NCI-H2029 (cell line): Measurements from ENCODE around the gene ANKRD42.

Experiments used
- DNase-seq: peaks from one replicate; lab custom pipeline; 2025; lab: John Stamatoyannopoulos, UW

ANKRD42 gene

DNA sequence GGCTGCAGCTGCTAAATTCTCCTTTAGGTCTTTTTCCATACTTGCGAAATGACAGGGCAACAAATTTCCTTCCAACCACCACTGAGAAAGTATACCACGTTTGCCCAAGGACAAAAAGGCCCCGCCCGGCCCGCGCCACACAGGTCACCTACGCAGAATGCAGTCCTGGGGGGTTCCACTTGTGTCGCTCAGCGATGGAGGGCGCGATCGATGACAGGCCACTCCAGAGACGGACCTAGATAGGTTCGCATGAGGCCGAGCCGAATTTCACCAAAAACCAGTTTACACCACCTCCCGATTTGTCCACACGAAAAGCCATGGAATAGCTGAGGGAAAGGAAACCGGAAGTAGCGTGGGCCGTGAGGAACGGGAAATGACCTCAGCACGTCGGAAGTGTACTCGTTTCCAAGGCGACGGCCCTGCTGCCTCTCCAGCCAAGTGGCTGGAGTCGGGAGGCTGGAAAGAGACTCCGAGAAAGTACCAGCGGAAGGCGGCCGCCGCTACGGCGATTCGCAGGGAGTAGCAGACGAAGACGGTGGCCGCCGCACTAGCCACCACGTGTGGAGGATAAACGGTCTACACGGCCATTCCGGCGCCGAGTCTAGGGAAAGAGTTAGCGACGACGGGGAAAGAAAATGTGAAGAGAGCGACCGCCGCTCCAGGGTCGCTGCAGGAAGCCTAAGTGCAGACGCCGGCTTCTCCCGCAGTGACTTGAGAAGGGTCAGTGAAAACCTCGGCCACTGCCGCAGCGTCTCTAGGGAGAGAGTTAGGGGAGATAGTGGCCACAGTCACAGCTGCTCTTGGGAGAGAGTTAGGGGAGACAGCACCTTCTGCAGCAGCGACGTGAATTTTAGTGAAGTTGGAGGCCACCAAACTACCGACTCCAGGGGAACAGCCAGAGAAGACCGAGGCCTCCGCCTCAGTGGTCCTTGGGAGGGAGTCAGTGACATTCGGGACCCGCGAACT, at the start of gene ANKRD42:
ANKRD42 (plus strand) TSS at position 398 of the 966 bp plus-strand sequence. CDS start 959 bp downstream, outside the sequence.
- peak; percentile 94 for DNase-seq

DNA sequence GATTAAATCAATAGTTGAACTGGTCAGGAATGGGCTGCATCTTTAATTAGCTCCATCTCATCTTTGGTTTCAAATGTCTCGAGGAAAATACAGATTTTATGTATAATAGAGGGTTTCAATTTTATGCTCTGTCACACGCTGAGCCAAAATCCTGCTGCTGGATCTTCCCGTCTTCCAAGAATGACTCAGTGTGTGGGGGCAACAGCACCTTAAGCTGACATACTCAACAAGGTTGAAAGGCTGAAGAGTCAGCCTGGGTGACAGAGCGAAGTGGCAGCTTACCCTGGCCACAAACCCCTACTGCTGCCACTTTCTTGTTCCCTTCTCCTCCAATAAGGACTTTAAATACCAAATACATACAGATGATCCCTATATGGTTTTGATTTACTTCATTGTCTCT, 45.6 kb upstream of the ANKRD42 start:
- DNase-seq: no peak

DNA sequence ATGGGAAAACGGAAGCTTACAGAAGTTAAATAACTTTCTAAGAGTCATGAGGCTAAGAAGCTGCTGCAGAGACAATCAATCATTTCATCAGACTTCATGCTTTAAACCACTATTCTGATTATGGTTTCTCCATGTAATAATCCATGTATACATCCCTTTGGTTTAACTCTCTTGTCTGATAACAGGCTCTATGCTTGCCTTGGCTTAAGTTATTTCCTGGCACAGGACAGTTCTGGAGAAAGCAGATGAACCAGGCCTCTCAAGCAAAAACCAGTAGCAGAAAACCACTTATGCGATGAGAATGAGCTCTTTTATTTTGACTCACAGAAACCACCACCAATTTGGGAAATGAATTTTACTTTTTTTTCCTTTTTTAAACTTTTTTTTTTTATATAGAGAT, 43.1 kb upstream of the ANKRD42 start:
- no peak for DNase-seq

DNA sequence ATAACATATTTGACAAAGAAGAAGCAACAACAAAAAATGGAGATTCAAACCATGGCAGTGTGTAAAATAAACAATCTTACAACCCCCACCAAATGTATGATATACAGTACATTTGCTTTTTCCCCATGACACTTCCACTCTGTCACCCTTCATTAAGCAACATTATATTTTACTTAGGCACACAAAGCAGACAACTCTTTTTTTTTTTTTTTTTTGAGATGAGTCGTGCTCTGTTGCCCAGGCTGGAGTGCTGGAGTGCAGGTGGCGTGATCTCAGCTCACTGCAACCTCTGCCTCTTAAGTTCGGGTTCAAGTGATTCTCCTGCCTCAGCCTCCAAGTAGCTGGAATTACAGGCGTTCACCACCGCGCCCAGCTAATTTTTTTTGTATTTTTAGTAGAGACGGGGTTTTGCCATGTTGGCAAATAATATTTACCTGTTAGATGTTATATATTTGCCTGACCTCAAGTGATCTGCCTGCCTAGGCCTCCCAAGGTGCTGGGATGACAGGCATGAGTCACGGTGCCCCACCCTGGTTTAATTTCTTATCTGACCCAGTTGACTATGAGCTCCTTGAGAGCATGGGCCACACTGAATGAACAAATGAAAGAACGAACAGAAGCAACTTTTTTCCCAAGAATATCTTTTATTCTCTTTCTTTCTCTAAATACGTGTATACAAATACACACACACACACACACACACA, 42.1 kb upstream of the ANKRD42 start:
- DNase-seq: no peak

DNA sequence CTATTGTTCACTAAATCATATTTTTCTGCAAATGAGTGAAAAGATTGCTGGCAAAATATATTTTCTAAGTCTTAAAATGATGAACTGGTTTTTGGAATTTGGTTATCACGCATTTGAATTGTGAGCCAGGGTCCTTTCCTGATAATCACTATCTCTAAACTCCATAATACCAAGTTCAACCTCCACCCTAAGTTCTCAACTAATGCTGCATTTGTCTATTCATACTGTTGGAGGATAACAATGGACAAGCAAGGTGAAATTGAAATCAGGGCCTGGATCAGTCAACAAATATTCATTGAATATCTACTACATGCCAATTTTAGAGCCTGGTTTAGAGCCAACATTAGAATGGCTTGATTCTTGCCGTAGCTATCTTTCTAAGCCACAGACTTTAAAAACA, 41.2 kb upstream of the ANKRD42 start:
- no peak for DNase-seq

DNA sequence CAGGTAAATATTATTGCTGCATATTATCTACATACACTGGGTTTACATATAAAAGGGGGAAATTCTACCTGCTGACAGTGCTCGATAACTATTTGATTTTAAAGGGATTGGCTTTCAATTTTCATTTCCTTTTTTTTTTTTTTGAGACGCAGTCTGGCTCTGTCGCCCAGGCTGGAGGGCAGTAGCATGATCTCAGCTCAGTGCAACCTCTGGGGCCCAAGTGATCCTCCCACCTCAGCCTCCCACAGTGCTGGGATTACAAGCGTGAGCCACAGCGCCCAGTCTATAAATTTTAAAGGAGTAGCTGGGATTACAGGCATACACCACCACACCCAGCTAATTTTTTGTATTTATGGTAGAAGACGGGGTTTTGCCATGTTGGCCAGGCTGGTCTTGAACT, 39.7 kb upstream of the ANKRD42 start:
- no peak for DNase-seq

DNA sequence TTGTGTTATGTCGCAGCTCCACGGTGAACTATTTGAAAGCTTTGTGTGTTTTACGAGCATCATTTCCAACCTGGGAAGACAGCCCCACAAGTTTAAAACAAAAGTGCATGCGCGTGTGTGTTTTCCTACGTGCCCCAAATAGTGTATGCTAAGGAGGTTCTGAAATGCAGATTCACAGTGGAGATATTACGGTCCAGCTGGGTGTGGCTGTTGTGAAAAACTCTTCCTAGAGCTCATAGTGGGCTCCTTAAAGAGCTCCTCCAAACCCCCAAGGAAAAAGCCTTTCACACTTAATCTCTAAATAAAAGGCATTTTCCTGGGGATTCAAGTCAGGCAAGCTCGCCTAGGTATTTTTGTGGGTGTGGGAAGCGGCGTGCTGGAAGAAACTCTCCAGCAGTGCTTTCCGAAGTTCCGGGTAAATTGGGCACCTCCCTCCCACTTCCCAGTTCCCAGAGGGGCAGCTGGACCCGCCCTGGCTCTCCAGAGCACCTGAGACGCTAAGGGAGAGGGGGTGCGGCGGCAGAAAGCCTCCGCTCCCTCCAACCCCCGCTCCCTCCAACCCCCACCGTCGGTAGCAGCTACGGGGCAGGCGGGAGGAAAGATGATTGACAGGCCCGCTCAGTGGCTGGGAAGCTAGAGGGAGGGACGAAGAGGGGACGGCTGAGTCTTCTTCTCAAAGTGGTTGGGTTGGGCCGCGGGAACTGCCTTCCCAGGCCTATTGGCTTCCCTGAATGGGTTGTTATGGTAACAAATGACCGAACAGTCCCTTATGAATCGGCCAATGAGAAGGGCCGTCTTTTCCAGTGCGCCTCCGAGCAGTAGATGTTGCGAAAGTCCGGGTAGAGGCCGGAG, 37.1 kb upstream of the ANKRD42 start:
- peak; percentile 100 for DNase-seq

DNA sequence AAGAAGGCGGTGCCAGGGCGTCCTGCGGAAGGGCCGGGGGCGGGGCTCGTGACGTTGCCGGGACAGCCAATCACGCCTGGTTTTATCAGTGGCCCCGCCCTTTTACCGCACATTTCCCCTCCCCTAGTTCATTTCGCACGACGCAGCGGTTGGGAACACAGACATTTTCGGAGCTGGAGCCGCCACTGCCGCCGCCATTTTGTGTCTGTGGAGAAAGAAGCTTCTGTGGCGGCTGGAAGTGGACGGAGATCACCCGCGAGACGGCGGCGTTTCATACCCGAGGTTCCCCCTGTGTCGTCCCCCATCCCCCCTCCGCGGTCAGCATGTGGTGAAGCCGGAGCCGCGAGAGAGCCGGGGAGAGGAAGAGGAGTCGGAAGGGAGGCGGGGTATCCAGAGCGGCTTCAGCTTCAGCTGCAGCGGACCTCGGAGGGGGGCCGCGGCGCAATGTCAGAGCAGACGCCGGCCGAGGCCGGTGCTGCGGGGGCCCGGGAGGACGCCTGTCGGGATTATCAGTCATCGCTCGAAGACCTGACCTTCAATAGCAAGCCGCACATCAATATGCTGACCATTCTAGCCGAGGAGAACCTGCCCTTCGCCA, 36.4 kb upstream of the ANKRD42 start, which contains the start of gene PCF11:
PCF11 (plus strand) TSS at position 136 of the 598 bp plus-strand sequence; CDS start at position 445, 309 bp downstream.
- no peak for DNase-seq

DNA sequence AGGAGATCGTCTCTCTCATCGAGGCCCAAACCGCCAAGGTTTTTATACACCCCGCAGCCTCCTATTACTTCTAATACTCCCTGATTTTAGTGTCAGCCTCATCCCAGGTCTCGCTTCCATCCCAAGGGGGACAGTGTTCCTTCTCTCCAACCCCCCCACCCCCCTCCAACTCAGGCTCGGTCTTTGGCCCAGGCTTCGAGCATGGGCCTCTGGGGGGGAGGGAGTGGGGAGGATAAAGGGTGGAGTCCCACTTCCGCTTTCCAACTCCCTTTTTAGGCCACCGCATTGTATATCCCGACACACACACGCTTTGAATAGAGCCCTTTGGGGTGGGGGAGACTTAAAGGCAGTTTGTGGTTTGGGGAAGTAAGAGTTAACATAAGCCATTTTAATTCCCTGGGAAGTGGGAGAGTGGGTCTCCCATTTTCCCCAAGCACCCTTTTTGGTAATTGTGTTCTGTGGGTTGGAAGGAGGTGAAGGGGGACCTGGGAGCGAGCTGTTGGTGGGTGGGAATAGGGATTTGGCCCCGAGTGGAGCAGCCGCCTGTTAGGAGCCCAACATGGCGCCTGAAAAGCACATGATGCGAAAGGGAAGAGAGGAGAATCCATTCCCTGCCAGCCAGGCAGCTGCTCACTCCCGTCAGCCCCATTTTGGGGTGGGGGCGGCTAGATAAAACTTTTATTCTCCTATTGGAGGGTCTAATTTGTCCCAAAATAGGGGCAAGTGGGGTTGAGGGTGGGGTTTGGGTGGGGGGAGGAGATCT, 35.7 kb upstream of the ANKRD42 start:
- peak; percentile 40 for DNase-seq

DNA sequence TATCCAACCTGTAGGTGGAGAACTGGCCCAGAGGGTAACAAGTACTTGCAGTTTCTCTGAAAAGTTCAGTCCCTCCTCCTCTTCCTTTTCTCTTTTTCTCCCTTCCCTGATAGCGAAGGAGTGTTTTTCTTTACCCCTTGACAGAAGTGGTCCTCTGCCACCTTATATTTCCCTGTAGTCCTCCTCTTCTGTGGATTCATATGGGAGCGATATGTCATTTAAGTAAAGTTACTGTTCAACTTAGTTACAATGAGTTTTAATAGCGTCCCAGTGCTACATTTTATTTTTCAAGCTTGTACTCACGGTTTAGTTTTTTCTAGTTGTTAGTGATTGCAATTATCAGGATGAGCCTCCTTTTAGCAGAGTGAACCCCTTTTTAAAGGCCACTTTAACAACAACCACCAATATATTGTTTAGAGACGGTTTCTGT, 35.1 kb upstream of the ANKRD42 start:
- DNase-seq: no peak

DNA sequence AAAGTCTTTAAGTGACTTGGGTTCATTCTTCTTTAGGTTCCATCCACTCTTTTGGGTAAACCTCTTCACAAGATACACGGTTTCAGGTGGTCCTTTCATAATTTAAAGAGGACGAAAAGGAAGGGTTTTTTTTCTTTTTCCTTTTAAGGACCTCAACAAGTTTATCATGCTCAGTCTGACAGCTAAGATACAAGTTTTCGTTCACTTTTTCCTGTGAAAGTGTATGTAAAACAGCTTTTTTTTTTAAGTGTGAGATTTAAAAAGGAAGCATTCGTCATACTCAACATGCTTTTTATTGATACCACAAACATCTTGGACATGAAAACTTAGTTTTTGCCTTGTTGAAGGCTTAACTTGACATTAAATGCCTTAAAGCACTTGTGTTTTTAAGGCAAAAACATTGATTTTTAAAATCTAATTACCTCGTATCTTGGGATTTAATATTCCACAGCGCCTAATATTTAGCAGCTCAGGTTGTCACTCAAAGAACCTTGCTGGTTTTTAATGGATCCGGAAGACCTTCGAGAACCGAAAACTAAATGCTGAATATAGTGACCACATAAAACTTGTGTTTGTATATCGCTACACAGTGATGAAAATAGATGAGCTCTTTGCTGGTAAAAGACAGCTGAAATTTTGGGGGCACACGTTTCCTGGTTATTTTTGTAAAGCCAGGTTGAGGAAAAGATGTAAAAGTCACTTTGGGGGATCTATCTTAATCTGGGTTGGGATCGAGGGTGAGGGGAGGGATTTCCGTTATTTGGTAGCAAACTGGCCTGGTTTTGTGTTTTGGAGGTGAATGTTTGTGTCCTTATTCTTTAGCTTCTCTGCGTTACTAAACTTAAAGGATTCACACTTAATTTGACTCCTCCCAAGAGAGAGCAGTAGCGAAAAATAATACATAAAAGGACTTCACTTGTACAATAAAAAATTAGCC, 34.3 kb upstream of the ANKRD42 start:
- DNase-seq: no peak

DNA sequence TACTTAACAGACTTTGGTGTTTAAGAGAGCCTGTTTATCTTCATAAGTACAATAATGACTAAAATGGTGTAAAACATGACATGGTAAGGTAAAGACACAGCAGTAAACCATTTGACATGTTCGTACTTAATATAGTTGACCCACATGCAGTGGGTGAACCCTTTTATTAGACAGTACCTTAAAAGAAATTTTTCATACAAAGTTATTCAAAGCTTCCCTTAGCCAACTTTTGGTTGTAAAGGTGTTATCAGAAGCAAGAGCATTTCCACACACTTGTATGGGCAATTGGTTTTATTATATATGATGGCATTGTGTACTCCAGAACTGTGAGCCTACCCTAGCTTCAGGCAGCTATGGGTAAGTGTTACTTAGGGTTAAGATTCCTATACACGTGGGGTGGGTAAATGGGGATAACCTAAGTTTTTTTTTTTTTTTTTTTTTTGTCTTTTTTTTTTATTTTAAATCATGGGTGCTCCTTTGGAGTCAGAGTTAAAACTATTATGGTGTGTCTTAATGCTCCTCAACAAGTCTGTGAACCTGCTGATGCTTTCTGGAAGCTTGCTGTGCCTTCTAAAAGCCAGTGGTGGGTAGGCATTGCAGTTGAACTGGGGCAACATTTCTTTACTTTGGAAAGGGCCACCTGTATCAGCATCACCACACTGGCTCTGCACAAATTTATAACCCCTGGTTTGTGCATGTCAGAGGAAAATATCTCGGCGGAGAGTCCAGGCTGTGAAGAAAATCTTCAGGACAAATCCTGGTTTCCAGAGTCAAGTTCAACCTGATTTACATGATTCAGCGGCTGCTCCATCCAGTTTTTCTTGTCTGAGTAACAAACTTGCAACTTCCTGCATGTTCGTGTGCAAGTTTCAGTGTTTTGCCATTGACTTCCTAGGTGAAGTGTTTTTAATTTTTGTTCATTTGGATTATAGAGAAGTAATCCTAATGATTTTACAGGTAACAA, 33.3 kb upstream of the ANKRD42 start:
- no peak for DNase-seq

DNA sequence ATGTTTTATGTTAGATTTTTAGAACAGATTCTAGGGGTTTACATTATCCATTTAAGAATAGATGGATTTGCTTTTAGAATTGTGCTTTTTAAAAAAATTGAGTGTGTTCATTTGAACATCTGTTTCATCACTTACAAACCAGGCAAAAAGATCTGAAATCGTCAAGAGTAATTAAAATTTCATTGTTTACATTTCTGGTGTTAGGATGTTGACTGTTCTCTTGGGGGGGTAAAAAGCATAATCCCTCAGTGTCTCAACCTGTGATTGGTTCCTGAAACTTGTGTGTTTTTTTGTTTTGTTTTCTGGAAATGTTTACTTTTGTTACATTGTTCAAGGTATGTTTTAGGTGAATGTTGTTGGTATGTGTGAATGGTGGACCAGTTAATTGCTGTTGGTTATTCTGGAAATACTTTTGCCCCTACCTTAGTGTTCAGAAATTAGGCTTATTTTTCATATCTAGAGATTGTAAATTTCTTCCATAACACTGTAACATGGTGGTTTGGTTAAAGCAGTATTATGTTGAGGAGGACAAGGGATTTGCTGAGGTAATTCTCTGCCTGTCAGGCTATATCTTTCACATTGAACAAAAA, 31.8 kb upstream of the ANKRD42 start:
- no peak for DNase-seq

DNA sequence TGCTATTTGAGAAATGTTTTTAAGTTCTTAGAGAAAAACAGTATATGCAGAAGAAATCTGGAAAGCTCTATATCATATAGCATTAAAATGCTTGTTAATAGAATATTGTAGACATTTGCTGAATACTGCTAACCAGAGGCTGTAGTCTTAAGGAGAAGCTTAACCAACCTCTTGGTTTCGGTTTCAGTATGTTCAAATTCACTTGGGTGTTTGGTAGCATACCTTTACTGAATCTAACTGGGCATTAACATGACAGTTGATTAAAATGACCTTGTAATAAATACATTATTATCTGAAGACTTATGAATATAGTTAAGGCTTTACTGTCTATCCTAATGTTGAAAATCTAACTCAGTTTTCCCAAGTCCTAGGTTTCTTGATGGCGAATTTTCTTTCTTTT, 31.1 kb upstream of the ANKRD42 start:
- DNase-seq: no peak

DNA sequence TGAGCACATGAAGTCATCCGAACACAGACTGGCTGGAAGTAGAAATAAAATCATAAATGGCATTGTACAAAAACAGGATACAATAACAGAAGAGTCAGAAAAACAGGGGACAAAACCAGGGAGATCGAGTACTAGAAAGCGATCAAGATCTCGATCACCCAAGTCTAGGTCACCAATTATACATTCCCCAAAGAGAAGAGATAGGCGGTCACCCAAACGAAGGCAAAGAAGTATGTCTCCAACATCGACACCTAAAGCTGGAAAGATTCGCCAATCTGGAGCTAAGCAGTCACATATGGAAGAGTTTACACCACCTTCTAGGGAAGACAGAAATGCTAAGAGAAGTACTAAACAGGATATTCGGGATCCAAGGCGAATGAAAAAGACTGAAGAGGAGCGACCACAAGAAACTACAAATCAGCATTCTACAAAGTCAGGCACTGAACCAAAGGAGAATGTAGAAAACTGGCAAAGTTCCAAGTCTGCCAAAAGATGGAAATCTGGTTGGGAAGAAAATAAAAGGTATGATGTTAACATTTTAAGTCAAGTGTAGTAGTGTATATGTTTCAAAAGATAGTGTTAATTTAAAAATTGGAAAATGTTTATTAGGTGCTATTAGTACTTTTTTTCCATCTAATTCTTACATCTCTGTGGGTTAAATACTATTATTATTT, 27.2 kb upstream of the ANKRD42 start:
- no peak for DNase-seq

DNA sequence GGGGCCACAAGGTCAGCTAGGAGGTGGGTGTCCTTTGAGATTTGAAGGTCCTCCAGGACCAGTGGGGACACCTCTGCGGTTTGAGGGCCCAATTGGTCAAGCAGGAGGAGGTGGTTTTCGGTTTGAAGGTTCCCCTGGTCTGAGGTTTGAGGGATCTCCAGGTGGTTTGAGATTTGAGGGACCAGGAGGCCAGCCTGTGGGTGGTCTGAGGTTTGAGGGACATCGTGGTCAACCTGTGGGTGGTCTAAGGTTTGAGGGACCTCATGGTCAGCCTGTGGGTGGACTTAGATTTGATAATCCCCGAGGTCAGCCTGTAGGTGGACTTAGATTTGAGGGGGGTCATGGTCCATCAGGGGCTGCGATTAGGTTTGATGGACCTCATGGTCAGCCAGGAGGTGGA, 24.8 kb upstream of the ANKRD42 start:
- DNase-seq: no peak

DNA sequence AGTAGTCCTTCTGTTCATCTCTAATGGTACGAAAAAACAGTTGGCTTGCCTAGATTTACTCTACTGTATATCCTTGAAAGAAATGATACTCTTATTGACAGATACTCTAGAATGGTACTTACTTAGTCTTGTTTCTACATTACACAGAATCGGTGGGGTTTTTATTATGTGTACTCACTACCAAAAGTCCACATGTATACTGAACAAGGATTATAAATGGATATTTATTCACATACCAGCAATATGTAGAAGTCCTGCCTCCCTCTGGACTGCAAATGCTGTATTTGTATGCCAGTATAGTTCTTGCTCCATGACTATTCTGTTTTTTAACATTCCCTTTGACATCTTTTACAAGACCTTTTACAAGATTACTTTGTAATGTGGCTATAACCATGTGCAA, 22.6 kb upstream of the ANKRD42 start:
- DNase-seq: no peak

DNA sequence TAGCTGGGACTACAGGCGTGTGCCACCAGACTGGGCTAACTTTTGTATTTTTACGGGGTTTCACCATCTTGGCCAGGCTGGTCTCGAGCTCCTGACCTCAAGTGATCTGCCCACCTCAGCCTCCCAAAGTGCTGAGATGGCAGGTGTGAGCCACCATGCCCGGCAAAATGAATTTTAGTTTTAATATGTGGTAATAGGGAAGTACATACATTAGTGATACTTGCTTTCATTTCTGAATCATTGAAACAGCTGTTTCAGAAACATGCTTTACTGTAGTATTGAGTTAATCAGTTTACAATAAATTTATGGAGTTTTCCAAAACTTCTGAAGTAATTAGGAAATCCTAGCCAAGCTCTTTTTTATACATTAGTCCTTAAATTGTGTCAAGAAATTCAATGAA, 21.0 kb upstream of the ANKRD42 start:
- DNase-seq: no peak
